GM18861 (cell line): ENCODE results near the gene IGDCC3.

ENCODE experiments used
- ATAC-seq: cut with Tn5 transposase; IDR thresholded peaks from one replicate; pipeline ENCODE4 v1.9.1; 2021; ENCODE audit not compliant: unreplicated experiment

Gene IGDCC3

DNA sequence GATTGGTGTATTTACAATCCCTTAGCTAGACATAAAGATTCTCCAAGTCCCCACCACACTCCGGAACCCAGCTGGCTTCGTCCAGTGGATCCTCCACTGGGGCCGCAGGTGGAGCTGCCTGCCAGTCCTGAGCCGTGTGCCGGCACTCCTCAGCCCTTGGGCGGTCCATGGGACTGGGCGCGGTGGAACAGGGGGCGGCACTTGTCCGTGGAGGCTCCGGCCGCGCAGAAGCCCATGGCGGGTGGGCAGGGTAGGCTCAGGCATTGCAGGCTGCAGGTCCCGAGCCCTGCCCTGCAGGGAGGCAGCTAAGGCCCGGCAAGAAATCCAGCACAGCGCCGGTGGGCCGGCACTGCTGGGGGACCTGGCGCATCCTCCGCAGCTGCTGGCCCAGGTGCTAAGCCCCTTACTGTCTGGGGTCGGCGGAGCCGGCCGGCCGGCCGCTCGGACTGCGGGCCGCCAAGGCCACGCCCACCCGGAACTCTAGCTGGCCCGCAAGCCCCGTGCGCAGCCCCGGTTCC lies 76.8 kb downstream of the IGDCC3 start:
- ATAC-seq, result no peak

DNA sequence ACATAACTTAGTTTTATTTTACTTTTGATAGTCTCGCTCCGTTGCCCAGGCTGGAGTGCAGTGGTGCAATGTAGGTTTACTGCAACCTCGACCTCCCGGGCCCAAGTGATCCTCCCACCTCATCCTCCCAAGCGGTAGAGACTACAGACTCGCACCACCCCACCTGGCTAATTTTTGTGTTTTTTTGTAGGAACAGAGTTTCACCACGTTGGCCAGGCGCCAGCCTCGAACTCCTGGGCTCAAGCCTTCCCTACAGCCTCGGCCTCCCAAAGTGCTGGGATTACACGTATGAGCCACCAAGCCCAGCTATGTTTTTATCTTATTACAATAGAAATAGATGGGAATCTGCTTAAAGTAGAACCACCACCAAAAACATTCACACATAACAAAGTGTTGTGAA lies 79.1 kb downstream of the IGDCC3 start:
- ATAC-seq, result no peak

DNA sequence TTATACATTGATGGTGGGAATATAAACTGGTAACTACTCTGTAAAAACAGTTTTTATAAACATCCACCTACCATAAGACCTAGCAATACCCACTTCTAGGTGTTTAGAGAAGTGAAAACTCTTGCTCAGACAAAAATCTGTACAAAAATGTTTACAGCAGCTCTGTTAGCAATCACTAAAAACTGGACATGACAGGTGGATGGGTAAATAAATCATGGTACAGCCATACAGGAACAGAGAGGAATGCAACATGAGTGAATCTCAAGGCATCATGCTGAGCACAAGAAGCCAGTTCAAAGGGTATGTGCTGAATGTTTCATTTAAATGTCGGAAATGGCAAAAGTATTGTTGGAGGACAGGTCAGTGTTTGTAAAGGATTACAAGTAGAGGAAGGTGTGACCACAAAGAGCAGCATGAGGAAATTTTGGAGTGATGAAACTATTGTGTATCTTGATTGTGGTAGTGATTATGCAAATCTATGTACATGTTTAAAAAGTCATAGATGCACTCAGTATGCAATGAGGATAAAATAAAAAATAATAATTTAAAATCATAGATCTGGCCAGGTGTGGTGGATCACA lies 84.8 kb downstream of the IGDCC3 start:
- no peak for ATAC-seq

DNA sequence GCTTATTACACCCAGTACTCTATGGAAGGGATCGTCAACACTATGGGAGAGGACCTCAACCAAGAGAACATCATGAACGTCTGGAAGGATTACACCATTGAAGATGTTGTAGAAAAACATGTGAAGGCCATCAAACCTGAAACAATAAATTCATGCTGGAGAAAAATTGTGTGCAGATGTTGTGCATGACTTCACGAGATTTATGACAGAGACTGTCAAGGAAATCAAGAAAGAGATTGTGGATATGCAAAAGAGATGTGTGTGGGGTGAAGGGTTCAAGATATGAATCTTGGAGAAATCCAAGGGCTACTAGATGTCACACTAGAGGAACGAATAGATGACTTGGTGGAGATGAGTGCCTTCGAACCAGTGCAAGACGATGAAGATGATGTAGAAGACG lies 87.6 kb downstream of the IGDCC3 start:
- no peak for ATAC-seq

DNA sequence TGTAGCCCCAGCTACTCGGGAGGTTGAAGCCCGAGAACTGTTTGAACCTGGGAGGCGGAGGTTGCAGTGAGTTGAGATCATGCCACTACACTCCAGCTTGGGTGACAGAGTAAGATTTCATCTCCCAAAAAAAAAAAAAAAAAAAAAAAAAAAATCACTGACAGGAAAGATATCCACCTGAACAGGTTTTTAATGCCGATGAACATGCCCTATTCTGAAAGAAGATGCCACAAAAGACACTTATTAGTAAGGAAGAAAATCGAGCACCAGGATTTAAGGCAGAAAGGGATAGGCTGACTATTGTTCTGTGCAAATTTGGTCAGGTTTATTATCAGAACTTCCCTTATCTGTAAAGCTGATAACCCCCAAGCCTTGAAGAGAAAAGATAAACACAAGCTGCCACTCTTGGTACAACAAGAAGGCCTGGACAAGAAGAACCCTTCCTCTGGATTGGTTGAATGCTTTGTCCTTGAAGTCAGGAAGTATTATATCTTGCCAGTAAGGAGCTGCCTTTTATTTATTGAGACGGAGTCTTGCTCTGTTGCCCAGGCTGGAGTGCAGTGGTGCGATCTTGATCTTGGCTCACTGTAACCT lies 88.4 kb downstream of the IGDCC3 start:
- ATAC-seq, result no peak

DNA sequence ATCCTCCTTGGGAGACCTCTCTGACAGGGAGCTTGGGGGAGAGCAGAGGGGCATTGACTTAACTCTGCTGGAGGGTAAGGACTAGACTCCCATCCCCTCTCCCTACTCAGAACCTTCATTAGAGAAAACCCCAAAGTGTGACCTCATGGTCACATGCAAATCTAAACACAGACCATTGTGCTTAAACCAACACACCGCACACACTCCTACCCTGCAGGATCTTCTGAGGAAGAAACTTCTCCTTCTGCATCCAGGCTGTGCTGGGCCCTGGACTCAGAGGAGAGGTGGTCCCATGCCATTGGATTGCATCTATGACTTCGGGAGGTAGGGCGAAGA lies 90.3 kb downstream of the IGDCC3 start:
- no peak for ATAC-seq

DNA sequence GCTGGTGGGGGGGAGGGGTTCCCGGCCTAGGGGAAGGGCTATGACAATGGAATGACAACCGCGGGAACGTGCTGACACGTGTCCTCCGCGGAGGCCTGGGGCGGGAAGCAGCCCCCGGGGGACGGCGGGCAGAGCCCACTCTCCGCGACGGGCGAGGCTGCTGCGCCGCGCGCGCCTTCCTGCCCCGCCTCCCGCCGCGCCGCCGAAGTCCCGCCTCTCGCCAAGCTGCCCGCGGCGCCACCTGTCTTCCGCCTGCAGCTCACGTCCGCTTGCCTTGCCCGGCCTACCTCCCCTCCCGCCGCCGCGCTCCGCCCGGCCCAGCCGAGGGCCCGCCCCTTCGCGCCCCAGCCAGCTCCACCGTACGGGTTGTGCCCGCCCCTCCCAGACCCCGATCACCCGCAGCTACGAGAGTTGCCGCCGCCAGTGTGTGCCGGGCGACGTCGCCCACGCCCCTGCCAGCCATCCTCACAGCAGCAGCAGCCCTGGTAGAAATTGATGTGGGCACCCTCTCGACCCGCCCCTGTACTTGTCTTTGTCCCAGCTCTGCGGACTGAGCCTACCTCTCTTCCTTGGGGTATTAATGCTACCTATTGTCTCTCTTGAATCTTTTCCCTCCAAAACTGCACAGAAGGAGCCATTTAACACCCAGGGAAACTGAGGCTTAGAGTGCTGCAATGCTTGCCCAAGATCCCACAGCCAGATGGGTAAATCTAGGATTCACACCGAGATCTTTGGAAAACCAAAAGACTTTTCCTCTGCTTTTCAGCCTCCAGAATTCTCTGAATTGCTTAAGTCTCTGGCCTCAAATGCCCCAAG lies 90.9 kb downstream of the IGDCC3 start, which contains the start of gene PARP16:
TSS of gene PARP16 (minus strand) at position 180 of the 816 bp plus-strand sequence. CDS start 457 bp downstream, outside the sequence.
- ATAC-seq, result peak; percentile 83

DNA sequence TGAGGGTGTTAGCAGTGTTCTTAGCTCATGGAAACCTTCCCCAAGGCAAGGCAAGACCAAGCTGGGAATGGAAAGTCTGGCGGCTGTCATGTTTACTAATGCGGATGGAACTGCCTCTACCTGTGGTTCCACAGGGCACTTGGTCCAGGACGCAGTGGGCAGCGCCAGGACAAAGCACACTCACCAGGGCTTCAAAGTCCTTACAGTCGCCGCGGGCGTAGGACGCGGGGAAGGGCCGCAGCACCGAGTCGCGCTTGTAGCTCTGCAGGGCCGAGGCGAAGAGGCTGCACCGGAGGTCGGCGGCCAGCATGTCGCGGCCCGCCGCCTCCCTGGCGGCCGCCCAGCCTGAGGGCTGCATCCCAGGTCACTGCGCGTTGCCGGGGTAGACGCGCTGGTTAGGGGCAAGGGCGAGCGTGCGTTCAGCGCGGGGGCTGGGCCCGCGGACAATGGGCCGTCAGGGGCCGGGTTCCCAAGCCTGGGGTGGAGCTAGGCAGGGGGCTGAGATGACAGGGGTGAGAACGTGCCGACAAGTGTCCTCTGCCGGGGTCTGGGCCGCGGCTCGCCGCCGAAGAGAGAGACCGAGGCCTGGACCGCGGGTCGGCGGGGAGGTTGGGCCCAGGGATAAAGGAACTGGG lies 91.6 kb downstream of the IGDCC3 start:
- ATAC-seq, result peak; percentile 24

DNA sequence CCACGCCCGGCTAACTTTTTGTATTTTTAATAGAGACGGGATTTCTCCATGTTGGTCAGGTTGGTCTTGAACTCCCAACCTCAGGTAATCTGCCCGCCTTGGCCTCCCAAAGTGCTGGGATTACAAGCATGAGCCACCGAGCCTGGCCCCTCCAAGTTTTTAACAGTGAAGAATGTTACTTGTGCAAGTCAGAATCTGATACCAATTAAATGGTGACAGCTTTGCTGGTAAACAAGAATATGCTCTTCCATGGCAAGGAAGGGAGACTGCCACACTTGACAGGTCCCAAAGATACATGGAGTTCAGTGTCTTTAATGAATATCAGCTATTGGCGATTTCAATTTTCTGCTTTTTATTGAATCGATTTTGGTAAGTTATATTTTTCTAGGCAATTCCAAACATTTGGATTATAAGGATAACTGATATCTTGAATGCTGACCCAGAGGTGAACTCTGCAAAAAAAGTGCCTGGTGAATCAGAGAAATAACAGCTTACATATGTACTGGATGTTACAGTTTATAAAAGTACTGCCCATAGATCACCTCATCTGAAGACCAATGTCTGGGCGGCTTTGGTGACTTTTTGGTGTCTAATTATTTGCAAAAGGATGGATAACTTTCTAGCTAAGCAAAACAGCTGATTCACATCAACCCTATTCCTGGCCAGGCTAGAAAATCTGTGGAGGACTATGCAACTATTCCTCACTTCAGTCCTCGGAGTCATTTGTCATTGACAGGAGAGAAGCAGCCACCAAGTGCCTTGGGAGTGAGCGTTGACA lies 92.3 kb downstream of the IGDCC3 start:
- no peak for ATAC-seq

DNA sequence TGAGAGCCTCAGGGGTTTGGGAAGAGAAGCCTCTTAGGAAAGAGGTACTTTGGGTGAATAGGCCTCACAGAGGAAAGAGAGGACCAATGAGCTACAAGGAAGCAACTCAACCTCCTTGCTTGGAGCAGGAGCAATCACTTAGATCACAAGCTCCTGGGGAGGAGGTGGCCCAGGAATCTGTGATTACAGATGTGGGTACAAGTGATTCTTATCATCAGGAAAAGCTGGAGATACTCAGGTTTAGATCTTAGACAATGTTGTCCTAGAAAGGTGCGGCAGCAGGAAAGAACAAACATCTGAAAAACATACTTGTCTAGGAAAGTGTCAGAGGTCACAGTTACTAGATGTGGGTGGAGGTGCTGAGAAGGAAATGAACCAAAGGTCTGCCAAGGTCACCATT lies 99.3 kb downstream of the IGDCC3 start:
- ATAC-seq, result no peak
